Glomerular endothelial cell (primary cell): ENCODE results near the gene GPR180. TPM values are rescaled to one million over a fixed set of nuclear protein-coding genes. Genes with fewer than 3 reads are reported as not detected.

Experiments
- DNase-seq: peaks from one replicate; pipeline ENCODE4 v3.0.0-alpha.2; 2011; ENCODE audit warnings: low read depth, low spot score; ENCODE audit errors: extremely low read depth
- total RNA-seq: library from RNA; depleted of rRNA; stranded (reverse); fragments of >200 nt; gene quantifications from 2 replicates; pipeline ENCODE4 v1.2.3, GENCODE V29; 2015

The GPR180 gene
- total RNA-seq, result 9.9 and 10.6 TPM in 2 replicates

DNA sequence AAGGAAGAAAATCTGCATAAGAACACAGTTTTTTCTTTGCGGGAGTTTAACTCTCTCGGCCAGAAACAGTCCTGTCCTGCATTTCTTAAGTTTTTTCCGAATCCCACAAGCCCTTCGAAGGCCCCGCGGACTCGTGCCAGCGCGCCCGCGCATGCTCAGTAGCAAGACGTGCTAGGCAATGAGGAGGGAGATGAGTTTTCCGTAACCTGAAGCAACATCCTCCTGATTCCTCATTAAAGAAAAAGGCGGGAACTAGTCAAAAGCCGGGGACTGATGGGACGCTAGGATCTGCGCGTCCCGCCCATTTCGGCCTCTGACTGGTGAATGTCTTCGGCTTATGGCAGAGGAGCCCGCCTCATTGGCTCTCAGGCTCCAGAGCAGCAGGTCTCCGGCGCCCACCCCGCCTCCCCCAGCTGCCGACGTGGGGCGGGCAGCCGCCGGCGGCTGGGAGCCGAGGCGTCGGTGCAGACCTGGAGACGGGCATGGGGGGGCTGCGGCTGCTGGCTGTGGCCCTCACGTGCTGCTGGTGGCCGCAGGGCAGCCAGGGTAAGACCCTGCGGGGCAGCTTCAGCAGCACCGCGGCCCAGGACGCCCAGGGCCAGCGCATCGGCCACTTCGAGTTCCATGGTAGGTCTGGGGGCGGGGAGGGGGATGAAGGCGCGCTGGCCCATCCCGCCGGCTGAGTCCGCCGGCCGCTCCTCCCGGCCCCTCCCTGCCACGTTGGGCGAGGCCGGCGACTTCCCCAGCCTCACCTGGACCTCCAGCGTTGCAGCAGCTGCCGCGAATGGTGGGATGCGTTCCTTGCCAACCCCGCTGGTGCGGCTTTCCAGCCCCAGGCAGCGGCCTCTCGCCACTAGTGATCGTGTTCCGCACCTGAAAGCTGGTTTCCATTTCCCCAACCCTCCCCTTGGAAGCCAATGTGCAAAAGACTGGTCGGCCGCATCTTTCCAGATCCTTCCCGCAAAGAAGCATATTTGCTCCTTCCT is at the start of gene GPR180:
Gene GPR180, plus strand, starts transcription at position 412 of the 986 bp plus-strand sequence. Its CDS starts 71 bp downstream, at position 483.
- DNase-seq, result peak; percentile 93

DNA sequence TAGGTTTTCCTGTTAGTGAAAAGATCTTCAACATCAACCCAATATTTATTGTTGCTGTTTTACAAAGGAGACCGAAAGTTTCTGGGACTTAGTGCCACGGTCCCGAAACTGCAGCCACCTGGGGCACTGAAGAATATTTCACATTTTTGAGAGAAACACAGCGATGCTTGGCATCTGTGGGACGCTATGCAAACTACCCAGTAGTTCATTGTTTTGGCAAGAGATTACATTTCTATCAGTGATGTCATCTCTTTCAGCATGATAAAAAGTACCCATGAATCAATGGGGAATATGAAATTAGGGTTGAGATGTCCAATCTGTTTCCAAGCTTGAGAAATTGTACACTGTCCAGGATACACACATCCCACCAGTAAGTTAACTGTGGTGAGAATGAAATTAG is 49.6 kb upstream of the GPR180 start:
- DNase-seq, result no peak

GRCh38 chr13:94553766-94554165 is 47.9 kb upstream of the GPR180 start:
- DNase-seq, result no peak

GRCh38 chr13:94556041-94556440 is 45.6 kb upstream of the GPR180 start:
- DNase-seq, result no peak

GRCh38 chr13:94556621-94557020 is 45.0 kb upstream of the GPR180 start:
- DNase-seq, result no peak

GRCh38 chr13:94557684-94558235 is 43.9 kb upstream of the GPR180 start:
- no peak for DNase-seq

GRCh38 chr13:94558716-94559115 is 42.9 kb upstream of the GPR180 start:
- DNase-seq, result no peak

- DNase-seq, result no peak
Measured at GRCh38 chr13:94559222-94559795, 42.3 kb upstream of the GPR180 start.

DNA sequence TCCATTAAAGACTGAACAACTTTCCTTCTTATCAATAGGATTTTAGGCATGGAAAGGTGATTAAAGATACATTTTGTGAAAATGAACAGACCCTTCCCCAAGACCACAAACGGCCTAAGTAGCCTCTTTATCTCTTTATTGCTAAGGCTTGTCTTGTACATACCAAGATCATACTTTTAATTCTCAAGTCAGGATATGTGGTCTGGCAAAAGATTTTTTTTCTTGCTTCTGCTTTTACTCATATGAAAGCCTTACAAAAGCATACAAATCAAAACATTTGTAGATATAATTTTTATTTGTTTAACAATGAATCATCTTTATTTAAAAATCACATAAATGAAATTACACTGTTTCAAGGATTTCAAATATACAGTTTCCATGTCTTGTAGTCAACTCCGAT is 41.5 kb upstream of the GPR180 start:
- DNase-seq, result no peak

DNA sequence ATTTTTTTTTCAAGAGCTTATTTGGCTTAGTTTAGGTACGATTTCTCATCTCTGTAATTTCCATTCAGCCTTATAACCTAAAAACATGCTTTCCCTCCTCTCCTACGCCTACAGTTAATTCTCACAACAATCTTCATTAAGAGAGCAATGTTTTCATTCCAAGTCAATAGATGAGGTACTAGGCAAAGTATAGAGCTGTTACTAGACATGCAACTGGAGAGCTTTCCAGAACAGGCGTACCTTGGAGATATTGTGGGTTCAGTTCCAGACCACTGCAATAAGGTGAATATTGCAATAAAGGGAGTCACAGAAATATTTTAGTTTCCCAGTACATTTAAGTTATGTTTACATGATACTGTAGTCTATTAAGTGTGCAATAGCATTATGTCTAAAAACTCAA is 40.5 kb upstream of the GPR180 start:
- no peak for DNase-seq

GRCh38 chr13:94567581-94567980 is 34.1 kb upstream of the GPR180 start:
- DNase-seq, result no peak

DNA sequence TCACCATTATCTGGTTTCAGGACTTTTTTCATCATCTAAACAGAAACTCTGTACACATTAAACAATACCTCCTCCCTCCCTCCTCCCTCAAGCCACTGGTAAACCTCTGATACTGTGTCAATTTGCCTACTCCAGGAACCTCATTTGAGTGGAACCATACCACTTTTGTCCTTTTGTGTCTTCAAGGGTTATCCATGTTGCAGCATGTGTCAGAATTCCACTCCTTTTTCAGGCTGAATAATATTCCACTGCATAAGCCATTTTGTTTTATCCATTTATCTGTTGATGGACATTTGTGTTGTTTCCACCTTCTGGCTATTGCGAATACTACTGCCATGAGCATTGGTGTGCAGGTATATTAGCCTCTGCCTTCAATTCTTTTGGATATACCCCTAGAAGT is 33.2 kb upstream of the GPR180 start:
- DNase-seq, result no peak

GRCh38 chr13:94569615-94570014 is 32.0 kb upstream of the GPR180 start:
- no peak for DNase-seq

DNA sequence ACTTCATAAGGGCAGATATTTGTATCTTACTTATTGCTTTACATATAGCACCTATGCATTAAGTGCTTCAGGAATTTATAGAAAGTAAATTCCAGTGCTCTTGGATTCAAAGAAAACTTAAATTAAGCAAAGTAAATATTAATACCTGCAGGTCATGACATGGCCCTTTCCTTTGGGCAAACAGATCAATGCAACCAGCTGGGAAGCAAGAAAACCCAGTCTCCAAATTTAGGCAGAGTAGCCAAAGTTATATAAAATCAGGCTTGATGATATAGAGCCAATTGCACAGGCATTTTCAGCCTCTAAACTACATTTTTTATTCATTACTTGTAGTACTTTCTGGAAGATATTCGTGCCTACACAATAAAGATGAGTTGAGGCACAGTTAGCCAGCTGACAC is 22.6 kb upstream of the GPR180 start:
- DNase-seq, result no peak

DNA sequence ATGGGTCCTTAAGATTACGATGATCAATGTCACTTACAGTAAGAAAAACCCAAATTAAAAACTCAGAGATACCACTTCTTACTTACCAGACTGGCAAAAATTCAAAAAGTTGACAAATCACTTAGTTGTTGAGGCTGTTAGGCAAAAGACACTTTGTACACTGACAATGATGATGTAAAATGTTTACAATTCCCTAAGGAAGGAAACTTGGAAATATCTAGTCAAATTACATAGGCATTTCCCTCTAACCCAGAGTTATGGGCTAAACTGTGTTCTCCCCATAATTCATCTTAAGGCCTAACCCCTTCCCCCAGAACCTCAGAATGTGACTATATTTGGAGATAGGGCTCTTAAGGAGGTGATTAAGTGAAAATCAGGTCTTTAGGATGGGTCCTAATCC is 17.7 kb upstream of the GPR180 start:
- DNase-seq, result no peak

GRCh38 chr13:94585543-94586101 is 16.0 kb upstream of the GPR180 start:
- no peak for DNase-seq

GRCh38 chr13:94586371-94586770 is 15.3 kb upstream of the GPR180 start:
- no peak for DNase-seq

DNA sequence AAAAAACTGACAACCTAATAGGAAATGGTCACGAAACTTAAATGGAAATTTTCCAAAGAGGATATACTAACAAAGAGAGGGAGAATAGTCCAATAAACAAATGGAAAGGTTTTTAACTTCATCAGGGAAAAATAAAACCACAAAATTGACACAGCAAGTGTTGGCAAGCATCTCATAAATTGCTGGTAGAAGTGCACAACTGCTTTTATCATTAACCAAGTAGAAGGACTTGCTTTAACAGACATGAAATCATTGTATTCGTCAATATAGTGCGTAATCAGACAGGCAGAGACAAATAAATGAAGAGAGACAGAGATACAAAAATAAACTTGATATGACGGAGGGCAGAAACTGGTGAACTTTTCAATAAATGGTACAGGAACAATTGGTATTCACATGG is 13.1 kb upstream of the GPR180 start:
- no peak for DNase-seq

DNA sequence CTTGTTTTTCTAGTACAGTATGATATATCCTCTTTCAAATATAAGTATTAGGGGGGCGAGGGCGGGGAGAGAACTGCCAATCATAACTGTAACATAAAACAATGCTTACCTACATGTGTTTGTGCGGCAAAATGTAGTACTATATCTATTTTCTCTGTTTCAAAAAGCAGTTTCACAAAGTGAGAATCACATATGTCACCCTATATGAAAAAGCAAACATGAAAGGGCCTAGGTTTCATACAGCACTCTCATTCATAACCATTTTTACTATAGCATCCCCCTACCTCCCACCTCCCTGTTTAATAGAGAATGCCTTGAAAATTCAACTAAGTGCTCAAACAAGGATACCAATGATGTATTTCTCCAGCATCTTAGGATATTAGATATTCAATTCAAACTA is 10.9 kb upstream of the GPR180 start:
- DNase-seq, result no peak

- no peak for DNase-seq
Measured at GRCh38 chr13:94595001-94595949, 6.4 kb upstream of the GPR180 start.
